SK-N-MC (cell line): ENCODE data around the gene AMPD2.

ENCODE experiments used
- EZH2 ChIP-seq: fragments of 200-600 bp; sonication (generic); IDR thresholded peaks from one replicate; pipeline ENCODE4 v1.6.1; 2017; ENCODE audit warnings: antibody characterized with exemption
- FOXP2 ChIP-seq: optimal IDR thresholded peaks from 2 replicates; pipeline ENCODE3; 2011; ENCODE audit warnings: mild to moderate bottlenecking, moderate library complexity; ENCODE audit not compliant: insufficient read depth; ENCODE audit errors: extremely low read length, control extremely low read depth
- POLR2AphosphoS5 ChIP-seq: IDR thresholded peaks from 2 replicates; pipeline ENCODE4 v1.6.1; 2012; ENCODE audit warnings: mild to moderate bottlenecking, low read depth, low read length, borderline replicate concordance

DNA sequence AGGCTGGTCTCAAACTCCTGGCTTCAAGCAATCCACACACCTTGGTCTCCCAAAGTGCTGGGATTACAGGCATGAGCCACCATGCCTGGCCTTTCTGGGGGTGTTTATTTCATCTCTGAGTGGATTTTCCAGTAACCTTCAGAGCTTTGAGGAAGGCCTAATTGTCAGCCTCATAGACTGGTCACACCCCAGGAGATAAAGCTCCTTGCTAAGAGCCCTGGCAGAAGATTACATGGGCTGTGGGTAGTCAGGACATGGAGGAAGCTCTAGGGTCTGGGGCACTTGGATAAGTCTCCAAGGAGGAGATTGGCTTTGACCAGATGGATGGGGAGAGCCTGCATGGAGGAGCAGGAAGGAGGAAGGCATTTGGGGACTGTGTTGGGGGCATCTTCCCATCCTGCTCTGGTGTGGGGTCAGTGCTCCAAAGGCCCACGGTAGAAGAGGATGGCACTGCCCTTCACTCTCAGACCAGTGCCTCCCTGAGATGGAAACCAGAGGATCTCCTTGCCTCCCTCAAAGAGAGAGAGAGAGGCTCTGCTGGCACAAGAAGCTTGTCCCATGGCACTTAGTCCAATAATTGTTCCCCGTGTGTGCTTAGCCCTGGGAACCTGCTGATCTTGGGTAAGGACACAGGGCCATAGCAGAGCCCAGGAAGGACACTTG, 21.6 kb downstream of the AMPD2 start:
- no peak for TF ChIP-seq EZH2
- TF ChIP-seq POLR2AphosphoS5: no peak
- no peak for TF ChIP-seq FOXP2
